Stimulated activated CD4-positive, alpha-beta T cell treated with anti-CD3 and anti-CD28 coated beads, Interleukin-4, amount 100 ng/mL, for 1 hour (primary cell): Measurements from ENCODE around the gene KCNQ1OT1.

ENCODE experiments used
- DNase-seq: peaks from one replicate; pipeline ENCODE4 v3.0.0-alpha.2; 2020

The KCNQ1OT1 gene

DNA sequence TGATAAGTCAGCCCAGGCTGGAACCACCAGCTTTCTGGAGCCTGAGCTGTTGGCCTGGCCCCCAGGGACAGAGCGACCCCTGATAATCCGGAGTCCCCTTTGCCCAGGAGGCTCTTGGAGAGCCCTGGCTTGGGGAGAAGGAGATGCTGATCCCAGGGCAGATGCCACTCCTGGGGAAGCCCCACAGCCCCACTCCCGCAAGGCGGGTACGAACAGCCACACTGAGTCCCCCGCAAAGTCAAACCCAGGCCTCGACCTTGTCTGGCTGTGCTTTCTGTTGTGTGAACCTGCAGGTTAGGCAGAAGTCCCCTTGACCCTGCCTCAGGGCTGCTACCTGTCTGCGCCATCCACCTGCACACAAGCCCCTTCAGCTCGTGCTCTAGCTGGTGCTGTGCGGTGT is 108.0 kb downstream of the KCNQ1OT1 start:
- DNase-seq: peak; percentile 0

DNA sequence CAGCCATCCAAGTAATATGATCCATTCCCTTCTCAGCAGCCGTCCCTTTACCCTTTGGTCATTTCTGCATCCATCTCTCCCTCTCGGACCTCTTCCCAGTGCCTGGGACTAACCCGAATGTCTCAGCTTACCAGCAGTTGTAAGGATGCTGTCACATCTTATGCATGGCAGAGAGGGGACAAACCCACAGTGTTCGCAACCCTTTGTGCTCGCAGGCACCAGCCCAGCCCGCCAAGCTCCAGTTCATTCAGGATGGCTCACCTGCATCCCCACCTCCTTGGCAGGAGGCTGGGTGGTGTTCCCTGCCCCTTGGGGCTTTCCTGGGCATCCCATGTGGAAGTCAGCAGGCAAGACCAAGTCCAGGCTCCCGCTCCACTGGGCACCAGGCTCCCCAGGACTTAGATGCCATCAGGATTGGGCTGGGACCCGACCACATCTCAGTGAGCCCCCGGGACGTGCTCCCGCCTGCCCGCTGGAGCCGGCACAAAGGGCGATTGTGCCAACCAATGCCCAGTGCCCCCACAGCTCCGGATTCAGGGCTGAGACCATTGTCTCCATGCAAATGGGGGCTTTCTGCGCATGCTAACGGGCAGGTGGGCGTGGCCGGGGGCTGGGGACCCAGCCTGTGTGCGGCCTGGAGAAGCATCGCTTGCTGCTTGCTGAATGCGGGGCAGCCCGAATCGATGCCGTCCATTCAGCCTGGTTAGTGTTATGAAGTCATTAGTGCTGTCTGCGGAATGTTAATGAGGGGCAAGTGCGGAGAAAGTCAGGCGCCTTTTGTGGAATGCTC is 108.6 kb downstream of the KCNQ1OT1 start:
- DNase-seq: peak; percentile 0

DNA sequence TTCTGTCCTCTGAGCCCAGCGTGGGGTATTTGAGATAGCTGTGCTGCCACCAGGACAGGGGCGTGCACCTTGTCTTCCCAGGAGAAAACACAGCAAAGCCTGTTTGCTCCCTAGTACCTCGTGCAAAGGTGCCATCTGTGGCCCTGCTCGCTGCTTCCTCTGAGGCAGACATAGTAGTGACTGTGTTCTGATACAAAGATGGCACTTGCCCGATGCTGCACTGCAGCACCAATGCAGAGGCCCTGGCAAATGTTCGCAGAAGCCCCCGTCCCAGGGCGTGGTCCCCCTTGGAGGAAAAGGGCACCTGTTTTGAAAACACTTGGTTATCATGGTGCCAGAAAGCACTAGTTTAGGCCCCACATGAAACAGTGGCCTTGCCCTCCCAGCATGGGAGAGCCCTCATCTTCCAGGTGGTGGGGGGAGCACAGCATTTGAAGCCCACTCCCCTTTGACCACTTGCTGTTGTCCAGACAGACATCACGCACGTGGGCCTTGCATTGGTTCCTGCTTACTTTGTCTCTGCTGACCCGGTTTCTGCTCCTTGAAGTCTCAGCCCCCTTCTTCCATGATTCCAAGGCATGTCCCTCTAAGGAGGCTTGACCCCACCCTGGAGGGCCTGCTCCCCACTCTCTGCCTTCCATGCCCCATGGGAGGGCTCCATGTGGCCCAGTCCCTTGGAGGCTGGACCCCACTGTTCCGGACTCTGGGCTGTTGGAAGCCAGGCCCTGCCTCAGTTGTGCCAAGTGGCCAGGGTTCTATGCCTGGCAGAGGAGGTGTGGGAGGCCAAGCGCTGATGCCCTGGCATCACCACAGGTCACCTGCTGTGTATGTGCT is 109.4 kb downstream of the KCNQ1OT1 start:
- DNase-seq: peak; percentile 1

DNA sequence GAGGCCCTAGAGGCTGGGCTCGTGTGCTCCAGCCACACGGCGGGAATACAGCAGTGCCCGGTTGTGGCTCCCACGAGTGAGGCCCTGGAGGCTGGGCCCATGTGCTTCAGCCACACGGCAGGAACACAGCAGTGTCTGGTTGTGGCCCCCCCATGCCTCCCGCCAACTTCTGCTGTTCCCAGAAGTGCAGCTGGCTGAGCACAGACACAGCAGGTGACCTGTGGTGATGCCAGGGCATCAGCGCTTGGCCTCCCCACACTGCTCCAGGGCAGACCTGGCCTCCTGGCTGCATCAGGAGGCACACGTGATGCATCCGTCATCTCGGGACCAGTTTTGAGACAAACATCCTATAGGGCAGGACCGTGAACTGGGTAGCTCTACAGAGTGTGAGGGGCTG is 110.3 kb downstream of the KCNQ1OT1 start:
- DNase-seq: no peak

DNA sequence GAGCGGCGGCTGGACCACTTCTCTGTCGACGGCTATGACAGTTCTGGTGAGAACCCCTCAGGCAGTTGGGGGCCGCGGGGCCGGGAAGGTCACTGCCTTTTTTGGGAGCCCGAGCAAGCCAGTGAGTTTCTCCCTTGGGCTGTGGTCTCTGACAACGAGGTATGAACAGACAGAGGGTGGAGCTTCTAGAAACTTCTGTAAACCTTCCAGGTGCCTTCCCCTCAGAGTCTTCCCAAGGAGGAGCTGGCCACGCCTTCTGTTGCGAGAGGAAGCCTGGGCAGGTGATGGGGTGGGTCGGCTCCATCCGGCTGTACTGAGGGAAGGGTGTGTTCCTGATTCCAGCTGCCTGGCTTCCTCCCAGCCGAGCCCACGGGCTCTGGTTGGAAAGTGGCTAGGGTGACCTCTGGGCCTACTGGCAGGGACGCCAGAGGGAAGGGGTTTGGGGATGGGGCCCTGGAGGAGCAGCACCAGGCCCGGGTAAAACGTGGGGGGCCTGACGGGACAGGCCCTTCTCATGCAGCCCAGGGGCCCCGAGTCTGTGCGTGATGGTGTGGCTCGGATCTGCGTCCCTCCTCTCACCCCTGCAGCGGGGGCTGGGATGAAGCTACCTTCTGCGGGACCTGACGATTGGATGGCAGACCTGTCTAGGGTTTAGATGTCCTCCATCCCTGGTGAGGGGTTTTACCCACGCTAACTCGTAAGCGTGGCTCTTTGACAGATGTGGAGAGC is 110.8 kb downstream of the KCNQ1OT1 start:
- DNase-seq: peak; percentile 0

DNA sequence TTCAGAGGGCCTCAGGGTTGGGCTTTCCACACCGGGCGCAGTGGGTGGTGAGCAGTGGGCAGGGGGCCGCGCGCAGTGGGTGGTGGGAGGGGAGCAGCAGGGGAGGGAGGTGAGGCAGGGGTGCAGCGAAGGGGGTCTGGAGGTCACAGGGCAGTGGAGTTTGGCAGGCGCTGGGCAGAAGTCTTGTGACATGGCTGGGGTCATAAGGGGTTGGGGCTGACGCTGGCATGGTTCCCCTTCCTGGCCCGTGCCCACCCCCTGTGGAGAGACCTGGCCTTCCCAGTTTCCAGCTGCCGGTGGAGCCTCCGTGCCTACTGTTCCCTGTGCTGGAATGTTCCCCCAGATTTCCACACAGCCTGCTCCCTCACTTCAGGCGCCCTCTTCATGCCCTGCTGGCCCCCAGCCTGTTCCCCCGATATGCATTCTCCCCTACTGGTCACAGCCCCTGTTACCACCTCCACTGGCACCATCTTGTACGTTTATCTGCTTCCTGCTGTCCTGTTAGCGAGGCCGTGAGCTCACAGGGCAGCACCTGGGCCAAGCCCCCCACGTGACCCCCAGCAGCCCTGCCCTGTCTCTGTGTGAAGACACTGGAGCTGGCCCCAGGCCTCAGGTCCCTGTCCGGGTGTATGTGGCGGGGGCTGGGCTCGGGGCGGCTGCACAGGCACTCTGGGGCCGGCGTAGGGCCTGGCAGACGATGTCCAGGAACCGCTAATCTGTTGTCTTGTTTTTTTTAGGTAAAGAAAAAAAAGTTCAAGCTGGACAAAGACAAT is 111.6 kb downstream of the KCNQ1OT1 start:
- DNase-seq: peak; percentile 0

DNA sequence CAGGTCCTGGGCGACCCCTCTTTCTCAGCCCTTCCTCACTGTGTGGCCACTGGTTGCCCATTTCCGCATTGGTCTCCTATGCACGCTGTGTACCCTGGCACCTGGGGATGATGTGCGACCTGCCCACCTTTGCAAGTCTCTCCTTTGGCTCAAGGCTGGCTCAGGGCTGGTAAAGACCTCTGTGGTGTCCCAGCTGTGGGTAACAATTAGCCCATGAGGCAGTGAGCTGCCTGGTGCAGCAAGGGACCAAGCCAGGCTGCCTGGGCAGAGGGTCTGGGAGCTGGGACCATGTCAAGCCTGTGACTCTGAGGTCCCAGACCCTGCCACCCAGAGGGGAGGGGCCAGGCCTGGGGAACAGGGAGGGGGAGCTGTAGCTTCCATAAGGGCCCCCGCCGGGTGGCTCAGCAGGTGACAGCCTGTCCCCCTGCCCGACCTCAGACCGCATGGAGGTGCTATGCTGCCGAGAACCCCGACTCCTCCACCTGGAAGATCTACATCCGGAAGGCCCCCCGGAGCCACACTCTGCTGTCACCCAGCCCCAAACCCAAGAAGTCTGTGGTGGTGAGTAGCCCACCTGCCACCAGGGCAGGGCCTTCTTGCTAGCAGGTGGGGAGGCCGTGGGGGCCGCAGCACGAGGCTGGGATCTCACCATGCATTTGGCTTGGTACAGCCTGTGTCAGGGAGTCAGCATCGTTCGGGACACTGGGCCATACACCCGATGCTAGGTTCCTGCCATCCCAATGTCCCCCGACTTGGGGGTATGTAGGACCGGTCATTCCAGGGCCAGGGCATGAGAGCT is 112.5 kb downstream of the KCNQ1OT1 start:
- DNase-seq: no peak

DNA sequence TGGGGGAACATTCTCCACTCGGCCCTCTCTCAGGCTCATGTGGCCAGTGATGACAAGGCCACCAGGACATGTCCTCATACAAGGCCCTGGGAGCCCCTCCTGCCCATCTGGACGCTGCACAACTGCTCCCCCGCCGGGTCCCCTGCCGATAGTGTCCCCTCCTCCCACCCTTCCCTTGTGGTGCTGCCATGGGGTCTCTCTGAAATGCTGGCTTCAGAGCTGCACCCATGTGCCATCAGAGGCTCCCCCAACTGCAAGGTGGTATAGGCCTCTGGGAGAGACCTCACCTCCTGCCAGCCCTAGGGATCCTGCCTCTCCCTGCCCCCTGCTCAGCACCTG is 113.0 kb downstream of the KCNQ1OT1 start:
- DNase-seq: no peak

DNA sequence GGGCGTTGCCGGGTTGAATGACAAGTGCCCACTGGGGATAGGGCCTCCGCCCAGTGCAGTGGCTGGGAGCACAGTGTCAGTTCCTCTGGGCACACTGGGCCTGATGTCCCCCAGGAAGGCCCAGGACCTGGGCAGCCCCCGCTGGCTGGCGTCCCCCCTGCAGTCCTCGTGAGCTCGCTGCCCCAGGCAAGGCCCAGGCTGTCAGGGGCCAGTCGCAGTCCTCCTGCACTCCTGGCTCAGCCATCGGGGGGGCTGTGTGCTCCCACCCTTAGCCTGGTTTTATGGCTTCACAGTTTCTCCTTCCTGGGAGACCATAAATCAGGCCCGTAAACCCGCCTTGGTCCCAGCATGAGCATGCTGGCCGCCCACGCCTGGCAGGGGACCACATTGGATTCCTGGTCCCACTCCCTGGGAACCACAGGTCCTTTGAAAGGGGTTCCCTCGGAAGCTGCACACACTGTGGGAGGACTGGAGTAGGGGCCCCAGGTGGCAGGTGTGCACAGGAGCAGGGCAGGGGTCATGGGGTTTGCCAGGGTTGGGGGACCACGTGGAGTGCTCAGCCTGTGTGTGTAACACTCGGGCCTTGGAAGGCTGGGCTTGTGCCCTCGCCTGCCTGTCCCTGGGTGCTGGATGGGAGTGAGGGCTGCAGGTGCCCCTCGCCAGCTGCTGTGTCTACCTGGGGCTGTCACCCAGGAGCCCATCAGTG is 113.6 kb downstream of the KCNQ1OT1 start:
- DNase-seq: no peak

DNA sequence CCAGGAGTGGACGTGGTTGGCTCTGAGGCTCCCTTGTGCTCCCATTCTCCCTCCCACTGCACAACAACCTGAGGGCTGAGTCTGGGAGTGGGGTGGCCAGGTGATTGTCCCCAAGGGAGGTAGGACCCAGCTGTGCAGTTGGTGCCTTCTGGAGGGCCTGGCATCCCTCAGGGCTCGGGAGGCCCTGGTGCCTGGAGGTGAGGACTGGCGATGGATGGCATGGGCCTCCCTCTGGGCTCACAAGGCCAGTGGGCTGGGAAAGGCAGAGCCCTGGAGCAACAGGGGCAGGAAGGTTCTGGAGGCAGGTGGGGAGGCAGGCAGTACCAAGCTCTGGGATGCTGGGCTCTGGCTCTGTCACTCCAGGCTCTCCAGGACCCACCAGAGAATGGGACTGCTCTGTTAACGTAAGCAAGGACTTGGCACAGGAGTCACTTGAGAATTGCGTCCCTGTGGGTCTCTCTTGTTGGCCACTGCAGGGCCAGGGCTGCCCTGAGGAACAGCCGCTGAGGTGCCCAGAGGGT is 114.2 kb downstream of the KCNQ1OT1 start:
- no peak for DNase-seq

DNA sequence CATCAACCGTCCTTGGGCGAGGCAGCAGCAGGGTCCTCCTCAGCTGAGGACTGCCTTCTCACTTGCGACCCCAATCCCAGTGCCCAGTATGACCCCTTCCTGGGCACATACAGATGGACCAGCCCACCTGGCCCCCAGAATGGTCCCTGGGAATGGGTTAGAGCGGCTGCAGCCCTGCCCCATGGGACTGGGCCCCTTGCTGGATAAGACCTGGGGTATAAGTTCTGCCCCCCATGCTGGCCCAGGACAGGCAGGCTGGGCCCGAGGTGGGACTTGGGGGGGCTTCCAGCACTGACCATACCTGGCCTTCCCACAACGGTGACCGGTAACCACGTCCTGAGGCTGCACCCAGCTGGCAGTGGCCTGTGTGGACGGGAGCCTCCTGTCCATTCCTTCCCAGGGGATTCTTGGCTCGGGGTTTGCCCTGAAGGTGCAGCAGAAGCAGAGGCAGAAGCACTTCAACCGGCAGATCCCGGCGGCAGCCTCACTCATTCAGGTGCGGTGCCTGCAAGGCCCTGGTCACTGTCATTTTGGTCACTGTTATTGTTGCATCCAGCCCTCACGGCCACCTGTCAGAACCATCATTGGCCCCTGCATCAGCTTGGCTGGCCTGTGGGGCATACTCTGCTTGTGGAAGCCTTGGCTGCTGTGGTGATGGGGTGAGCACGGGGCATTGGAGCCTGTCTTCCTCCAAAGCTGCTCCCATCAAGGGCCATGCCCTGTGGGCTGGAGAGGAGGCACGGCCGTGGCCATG is 114.8 kb downstream of the KCNQ1OT1 start:
- DNase-seq: peak; percentile 0

DNA sequence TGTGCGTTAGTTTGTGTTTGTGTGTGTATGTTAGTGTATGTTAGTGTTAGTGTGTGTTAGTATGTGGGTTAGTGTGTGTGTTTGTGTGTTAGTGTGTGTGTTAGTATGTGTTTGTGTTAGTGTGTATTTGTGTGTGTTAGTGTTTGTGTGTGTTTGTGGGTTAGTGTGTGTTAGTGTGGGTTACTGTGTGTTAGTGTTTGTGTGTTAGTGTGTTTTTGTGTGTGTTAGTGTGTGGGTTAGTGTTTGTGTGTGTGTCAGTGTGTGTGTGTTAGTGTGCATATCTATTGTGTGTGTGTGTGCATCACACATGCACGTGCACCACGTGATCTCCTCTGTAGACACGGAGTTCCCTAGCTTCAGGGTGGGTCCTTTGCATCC is 115.4 kb downstream of the KCNQ1OT1 start:
- no peak for DNase-seq

DNA sequence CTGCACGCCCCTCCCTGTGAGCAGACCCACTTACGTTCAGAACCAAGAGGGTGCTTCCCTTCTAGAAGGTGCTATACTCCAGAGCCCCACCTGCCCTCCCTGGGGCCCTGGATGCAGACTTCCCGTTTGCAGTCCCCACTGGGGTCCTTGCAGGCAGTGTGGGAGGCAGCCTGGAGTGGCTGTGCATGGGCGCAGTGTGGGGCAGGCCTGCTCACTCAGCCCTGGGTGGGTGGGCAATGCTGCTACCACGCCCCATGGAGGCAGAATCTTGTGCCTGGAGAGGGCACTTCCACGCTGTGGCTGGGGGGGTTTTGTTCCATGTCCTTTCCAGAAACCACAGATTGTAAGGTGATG is 116.2 kb downstream of the KCNQ1OT1 start:
- peak; percentile 0 for DNase-seq

DNA sequence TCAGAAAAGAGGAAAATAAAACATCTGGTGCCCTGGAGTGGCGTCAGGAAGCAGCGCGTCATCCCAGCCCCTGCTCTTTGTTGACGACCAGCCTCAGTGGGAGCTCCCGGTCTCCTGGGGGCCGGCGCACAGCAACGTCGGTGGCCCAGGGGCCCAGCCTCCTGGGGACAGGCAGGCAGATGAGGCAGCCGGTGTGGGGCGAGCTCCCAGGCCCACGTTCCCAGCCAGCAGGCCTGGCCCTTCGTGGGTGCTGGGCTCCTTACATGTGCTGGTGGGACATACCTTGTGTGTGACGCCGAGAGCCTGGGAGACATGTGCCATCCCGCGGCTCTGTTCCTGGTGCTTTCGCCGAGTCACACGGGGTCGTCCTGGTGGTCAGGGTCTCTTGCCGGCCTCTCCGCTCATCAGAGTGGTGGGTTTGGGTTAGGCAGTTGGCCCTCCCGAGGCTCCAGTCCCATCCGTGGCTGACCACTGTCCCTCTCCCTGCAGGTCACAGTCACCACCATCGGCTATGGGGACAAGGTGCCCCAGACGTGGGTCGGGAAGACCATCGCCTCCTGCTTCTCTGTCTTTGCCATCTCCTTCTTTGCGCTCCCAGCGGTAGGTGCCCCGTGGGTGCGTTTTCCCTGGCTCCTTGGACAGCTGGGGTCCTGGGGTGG is 116.7 kb downstream of the KCNQ1OT1 start:
- peak; percentile 0 for DNase-seq

DNA sequence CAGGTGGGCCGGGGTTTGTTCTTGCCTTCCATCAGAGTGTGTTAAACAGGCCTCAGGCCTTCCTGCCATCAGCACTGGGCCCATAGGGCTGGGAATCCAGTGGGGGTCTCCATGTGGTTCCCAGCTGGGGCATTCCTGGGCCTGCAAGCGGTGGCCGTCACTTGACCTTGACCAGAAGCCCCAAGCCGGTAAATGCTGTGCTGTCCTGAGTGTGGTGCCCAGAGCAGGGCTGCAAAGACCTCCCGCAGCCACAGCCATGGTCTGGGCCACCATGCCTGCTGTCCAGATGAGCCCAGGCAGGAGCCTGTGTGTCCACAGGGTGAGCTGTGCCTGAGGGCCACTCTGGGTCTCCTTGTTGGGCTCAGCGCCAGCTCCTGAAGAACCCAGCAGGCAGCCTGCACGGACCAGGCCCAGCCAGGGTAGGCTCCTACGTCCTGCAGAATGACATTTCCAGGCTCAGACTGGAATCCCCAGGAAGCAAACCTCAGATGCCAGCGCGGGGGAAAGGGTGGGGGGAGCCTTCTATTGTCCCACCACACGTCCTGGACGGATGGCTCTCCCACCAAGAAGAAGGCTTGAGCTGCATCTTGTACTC is 117.3 kb downstream of the KCNQ1OT1 start:
- no peak for DNase-seq

DNA sequence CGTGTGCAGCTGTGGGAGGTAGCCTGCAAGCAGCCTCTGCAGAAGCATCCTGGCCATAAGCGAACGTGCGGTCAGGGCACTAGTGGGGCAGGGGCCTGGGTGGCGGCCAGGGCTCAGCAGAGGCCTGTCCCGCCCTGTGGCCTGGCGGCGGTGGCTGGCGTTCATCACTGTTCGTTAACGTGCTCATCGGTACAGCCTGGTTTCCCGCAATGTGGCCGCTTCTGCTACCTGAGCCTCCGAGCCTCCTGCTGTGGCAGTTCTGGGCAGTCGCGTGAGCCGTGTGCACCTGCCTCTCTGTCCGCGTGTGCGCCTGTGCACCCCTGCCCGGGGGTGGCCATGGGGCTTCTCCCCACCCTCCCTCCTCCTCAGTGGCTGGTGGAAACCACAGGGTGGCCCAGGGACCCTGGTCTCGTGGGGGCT is 117.9 kb downstream of the KCNQ1OT1 start:
- peak; percentile 0 for DNase-seq

DNA sequence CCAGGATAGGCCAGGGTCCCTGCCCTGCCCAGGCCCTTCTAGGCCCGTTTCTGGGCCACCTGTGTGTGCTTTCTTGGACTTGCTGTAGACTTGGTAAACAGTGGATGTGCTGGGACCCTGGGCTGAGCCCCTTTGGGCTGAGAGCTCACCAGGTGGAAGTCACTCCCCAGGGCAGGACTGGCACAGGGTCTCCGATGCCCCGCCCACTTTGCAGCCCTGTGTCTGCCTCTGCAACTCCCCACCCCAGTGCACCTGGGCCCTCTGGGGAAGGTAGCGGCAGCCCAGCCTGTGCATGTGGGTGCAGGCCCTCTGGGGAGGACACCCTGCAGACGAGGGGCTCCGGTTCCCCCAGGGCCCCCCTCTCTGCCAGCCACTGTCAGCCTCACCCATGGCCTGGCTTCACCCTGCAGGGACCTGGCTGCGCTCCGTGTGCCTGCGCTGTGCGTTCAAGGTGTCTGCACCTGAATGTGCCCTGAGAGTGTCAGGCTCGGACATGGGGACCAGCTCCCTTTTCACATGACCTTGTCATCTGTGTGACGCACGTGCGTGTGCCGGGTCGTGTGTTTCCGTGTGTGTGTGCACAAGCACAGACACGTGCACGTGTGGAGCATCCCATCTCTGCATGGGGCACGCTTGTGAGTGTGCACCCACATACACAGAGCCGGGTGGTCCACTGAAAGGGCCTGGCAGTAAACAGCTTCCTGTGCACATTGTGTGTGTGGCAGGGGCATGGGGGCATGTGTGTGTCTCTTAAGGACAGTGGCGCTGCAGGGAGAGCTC is 118.5 kb downstream of the KCNQ1OT1 start:
- peak; percentile 2 for DNase-seq

DNA sequence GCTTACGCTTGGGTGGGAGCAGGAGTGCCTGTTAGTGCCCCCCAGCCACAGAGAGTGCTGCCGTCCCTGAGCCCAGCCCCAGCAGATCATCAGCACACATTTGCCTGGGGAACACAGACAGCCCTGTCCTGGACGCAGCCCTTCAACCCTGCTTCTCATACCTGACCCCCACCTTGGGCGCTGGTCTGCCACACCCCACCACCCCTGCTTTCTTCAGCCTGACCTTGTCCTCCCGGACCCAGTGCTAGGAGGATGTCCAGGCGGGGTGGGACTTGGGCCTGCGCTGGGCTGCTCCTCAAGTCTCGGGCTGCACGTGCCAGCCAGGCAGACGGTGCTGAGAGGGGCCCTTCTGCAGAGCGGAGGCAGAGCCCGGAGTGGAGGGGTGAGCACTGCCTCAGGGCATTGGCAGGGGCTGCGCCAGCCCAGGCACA is 119.2 kb downstream of the KCNQ1OT1 start:
- DNase-seq: no peak

DNA sequence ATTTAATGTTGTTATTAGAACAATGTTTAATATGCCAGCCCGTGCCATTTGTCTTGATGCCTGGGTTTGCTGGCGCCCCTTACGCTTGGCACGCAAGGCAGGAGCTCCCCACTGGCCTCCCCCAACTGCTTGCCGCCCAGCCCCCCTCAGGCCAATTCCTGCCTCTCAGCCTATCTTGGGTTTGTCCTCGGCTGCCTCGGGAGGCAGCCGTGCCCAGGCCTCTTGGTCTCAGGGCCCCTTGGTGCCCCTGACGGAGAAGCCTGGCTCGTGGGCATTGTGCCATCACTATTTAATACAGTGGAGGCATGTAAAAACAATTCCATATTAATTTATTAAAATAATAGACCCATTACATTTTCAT is 119.8 kb downstream of the KCNQ1OT1 start:
- no peak for DNase-seq
